ENCODE measurements around the gene HMCN1. TPM values are rescaled to one million over a fixed set of nuclear protein-coding genes. Genes with fewer than 3 reads are reported as not detected.

Gene HMCN1
- total RNA-seq, 2 experiments from 2014 or later, result not detected

DNA sequence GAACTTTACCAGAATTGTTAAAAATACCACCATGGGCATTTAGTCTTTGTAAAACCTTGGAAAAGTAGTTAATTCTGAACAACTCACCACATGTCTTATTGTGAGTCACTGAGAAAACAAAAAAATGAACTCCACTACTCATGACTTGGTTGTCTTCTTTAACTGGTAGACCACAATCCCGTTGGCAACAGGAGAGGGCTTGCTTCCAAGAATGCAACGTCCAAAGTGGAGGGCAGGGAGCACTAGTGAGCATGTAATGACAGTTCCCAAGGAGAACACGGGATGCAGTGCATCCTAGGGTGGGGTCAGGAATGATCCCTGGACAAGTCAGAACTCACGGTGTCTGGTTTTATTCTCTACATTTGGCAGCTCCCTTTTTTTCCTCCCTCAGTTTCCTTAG lies 15.2 kb upstream of the HMCN1 start:
- no peaks in the 10 kb centered on the region for H3K9me3 Mint-ChIP-seq
- POLR2A ChIA-PET, result no interaction called here
- no peak overlapping the region for H3K27ac Mint-ChIP-seq
- no peaks in the 10 kb centered on the region for H3K4me1 Mint-ChIP-seq (ENCODE audit: low read depth)
- intact Hi-C loops (cut with micrococcal nuclease), result no loop called here
- H3K4me3 Mint-ChIP-seq, result no peak overlapping the region
- CTCF ChIA-PET, result no interaction called here
- H3K27me3 Mint-ChIP-seq, result peaks cover 4% of the 10 kb centered on the region
- H3K36me3 Mint-ChIP-seq, result no peaks in the 10 kb centered on the region
- DNase-seq, result no peak

- no peaks in the 10 kb centered on the region for H3K36me3 Mint-ChIP-seq
- DNase-seq, result no peak
- H3K9me3 Mint-ChIP-seq, result no peaks in the 10 kb centered on the region
- intact Hi-C loops (cut with micrococcal nuclease), result loop anchor here (5.0 kb wide), 1 partner anchor 492 kb away; no protein-coding TSS in a partner anchor
- no peaks in the 10 kb centered on the region for H3K27me3 Mint-ChIP-seq
- no peak overlapping the region for H3K4me3 Mint-ChIP-seq
- H3K27ac Mint-ChIP-seq, result no peak overlapping the region
- ChIA-PET CTCF (interaction anchor here (0.7 to 1.3 kb wide), 8 partner anchors 9 to 738 kb away, joined by 3 to 5 read pairs (median 4); no protein-coding TSS in a partner anchor), POLR2A (no interaction called here)
- H3K4me1 Mint-ChIP-seq (ENCODE audit: low read depth), result no peaks in the 10 kb centered on the region
These were observed 13.4 kb upstream of the HMCN1 start for GRCh38 chr1:185720633-185721272.

GRCh38 chr1:185721553-185721952 lies 12.6 kb upstream of the HMCN1 start:
- H3K27me3 Mint-ChIP-seq, result no peaks in the 10 kb centered on the region
- POLR2A ChIA-PET, result no interaction called here
- H3K4me3 Mint-ChIP-seq, result no peak overlapping the region
- no peaks in the 10 kb centered on the region for H3K36me3 Mint-ChIP-seq
- no peak for DNase-seq
- no peak overlapping the region for H3K27ac Mint-ChIP-seq
- H3K4me1 Mint-ChIP-seq (ENCODE audit: low read depth), result no peaks in the 10 kb centered on the region
- CTCF ChIA-PET, result interaction anchor here (1.1 to 1.2 kb wide), 2 partner anchors 154 to 739 kb away, joined by 3 read pairs; no protein-coding TSS in a partner anchor
- intact Hi-C loops (cut with micrococcal nuclease), result loop anchor here (5.0 kb wide), 1 partner anchor 491 kb away; no protein-coding TSS in a partner anchor
- no peaks in the 10 kb centered on the region for H3K9me3 Mint-ChIP-seq

DNA sequence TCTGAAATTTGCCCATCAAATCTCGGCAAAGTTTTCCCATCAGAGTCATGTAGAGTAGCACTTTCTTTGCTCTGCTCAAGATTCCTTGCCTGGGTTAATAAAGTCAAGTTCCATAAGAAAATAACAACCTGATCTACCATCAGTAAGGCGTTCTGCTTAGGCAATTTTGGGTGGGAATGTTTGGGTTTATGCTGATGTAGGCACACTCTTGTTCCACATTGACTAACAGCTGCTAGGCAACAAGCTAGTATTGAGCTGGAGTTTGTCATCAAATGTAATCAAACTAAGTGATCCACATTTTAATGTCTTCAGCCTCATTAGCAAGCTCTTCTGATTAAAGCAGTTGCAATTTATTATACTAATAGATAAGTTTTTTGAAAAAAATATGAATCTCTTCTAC lies 12.1 kb upstream of the HMCN1 start:
- Mint-ChIP-seq H3K4me1 (ENCODE audit: low read depth) (no peaks in the 10 kb centered on the region), H3K27me3 (peaks cover 2% of the 10 kb centered on the region), H3K27ac (no peak overlapping the region), H3K4me3 (no peak overlapping the region), H3K9me3 (no peaks in the 10 kb centered on the region), H3K36me3 (no peaks in the 10 kb centered on the region)
- no peak for DNase-seq
- CTCF ChIA-PET, result no interaction called here
- intact Hi-C loops (cut with micrococcal nuclease), result loop anchor here (5.0 kb wide), 1 partner anchor 490 kb away; no protein-coding TSS in a partner anchor
- POLR2A ChIA-PET, result no interaction called here

DNA sequence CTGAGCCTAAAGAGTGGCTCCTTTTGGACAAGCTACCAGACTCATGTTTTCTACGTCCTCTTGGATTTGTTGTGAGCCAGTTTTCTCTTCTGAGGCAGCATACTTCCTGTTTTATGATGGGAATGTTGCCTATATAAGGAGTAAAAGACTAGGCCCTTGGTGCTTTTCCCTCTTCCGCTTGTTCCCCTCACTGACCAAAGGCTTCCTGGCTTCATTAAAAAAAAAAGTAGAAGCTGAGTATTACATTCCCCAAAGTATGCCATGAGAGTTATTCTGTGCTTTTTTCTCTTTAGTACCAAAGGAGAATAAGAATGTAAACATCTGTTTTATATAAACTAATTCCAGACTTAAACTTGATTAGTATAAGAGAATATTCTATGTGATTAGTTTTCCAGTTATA lies 6.5 kb upstream of the HMCN1 start:
- Mint-ChIP-seq H3K36me3 (peaks cover 5% of the 10 kb centered on the region), H3K9me3 (peaks cover 19% of the 10 kb centered on the region), H3K4me1 (ENCODE audit: low read depth) (no peaks in the 10 kb centered on the region), H3K4me3 (no peak overlapping the region), H3K27me3 (peaks cover 16% of the 10 kb centered on the region), H3K27ac (no peak overlapping the region)
- CTCF ChIA-PET, result no interaction called here
- DNase-seq, result no peak
- POLR2A ChIA-PET, result no interaction called here
- intact Hi-C loops (cut with micrococcal nuclease), result no loop called here

GRCh38 chr1:185731446-185731845 lies 2.7 kb upstream of the HMCN1 start:
- Mint-ChIP-seq H3K27me3 (peaks cover 44% of the 10 kb centered on the region), H3K27ac (no peak overlapping the region), H3K9me3 (peaks cover 19% of the 10 kb centered on the region), H3K4me1 (ENCODE audit: low read depth) (peaks cover 17% of the 10 kb centered on the region), H3K4me3 (no peak overlapping the region), H3K36me3 (peaks cover 5% of the 10 kb centered on the region)
- intact Hi-C loops (cut with micrococcal nuclease), result no loop called here
- POLR2A ChIA-PET, result no interaction called here
- CTCF ChIA-PET, result no interaction called here
- DNase-seq, result no peak

GRCh38 chr1:185732951-185733350 lies 1.2 kb upstream of the HMCN1 start:
- CTCF ChIA-PET, result no interaction called here
- intact Hi-C loops (cut with micrococcal nuclease), result no loop called here
- no peak overlapping the region for H3K4me3 Mint-ChIP-seq
- H3K27me3 Mint-ChIP-seq, result peaks cover 47% of the 10 kb centered on the region
- no peak for DNase-seq
- H3K9me3 Mint-ChIP-seq, result peaks cover 19% of the 10 kb centered on the region
- POLR2A ChIA-PET, result no interaction called here
- peaks cover 5% of the 10 kb centered on the region for H3K36me3 Mint-ChIP-seq
- H3K27ac Mint-ChIP-seq, result no peak overlapping the region
- H3K4me1 Mint-ChIP-seq (ENCODE audit: low read depth), result peaks cover 17% of the 10 kb centered on the region

DNA sequence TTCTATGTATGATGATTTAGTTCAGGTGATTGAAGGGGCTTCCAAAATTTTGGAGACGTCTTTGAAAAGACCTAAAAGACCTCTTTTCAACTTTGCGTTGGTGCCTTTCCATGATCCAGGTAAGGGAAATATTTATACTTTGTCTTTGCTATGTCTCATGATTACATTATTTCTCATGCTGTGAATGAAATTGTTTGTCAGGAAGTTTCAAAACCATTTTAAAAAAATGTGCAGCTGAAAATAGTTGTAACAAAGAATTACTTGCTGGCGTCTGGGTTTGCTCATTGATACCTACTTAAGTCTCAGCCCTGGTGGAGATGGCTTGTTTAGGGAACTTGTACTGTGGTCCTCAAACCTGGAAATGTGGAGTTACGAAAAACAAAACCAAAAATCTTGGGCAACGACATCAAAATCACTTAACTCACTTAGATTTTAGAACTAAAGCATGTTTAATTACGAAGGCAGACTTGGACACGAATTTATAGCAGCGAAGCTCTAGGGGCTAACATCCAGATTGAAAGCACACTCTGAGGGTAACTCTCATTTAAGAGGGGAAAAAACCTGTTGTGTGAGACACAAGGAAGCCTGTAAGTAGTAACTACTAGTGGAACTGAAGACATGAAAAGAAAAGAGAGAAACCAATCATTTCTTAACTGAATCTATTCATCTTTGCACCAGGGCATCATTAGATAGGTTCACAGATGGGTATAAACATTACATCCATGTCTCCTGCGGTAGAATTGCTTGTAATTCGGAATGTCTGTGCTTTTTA lies 924 bp downstream of the HMCN1 start:
- DNase-seq, result no peak
- intact Hi-C loops (cut with micrococcal nuclease), result no loop called here
- CTCF ChIA-PET, result interaction anchor here (0.8 kb wide), 1 partner anchor 52 kb away, joined by 3 read pairs; no protein-coding TSS in a partner anchor

DNA sequence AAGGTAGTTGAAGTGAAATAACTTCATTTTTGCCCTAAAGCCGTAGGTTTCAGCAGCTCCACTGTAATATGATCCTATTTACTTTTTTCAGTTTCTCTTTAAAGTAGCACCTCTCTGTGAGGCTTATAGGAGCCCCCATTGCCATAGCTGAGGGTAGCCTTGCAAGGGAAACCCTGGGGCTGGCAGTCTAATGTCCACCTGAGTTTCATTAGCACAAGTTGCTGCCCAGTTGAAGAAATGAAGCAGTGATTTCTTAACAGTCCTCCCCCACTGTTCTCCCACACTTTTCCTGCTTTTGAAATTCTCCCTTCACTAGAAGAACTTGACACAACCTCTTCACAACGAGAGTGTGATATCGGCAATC lies 1.5 kb downstream of the HMCN1 start:
- H3K27ac Mint-ChIP-seq, result no peak overlapping the region
- peaks cover 18% of the 10 kb centered on the region for H3K9me3 Mint-ChIP-seq
- DNase-seq, result no peak
- peaks cover 8% of the 10 kb centered on the region for H3K36me3 Mint-ChIP-seq
- peaks cover 61% of the 10 kb centered on the region for H3K27me3 Mint-ChIP-seq
- no peak overlapping the region for H3K4me3 Mint-ChIP-seq
- intact Hi-C loops (cut with micrococcal nuclease), result no loop called here
- peaks cover 21% of the 10 kb centered on the region for H3K4me1 Mint-ChIP-seq (ENCODE audit: low read depth)
- POLR2A ChIA-PET, result interaction anchor here (1.3 kb wide), 1 partner anchor 98 kb away, joined by 3 read pairs; no protein-coding TSS in a partner anchor
- CTCF ChIA-PET, result interaction anchor here (0.8 kb wide), 1 partner anchor 52 kb away, joined by 3 read pairs; no protein-coding TSS in a partner anchor

More for the DNA sequence above, 924 bp downstream of the HMCN1 start:
- Mint-ChIP-seq H3K4me3 (no peak overlapping the region), H3K27me3 (peaks cover 61% of the 10 kb centered on the region), H3K9me3 (peaks cover 20% of the 10 kb centered on the region), H3K27ac (no peak overlapping the region), H3K4me1 (ENCODE audit: low read depth) (peaks cover 18% of the 10 kb centered on the region), H3K36me3 (peaks cover 6% of the 10 kb centered on the region)
- POLR2A ChIA-PET, result interaction anchor here (1.3 kb wide), 1 partner anchor 98 kb away, joined by 3 read pairs; no protein-coding TSS in a partner anchor

GRCh38 chr1:185739967-185740366 lies 5.8 kb downstream of the HMCN1 start:
- H3K4me1 Mint-ChIP-seq (ENCODE audit: low read depth), result peaks cover 9% of the 10 kb centered on the region
- no peak overlapping the region for H3K27ac Mint-ChIP-seq
- peaks cover 3% of the 10 kb centered on the region for H3K36me3 Mint-ChIP-seq
- CTCF ChIA-PET, result no interaction called here
- H3K27me3 Mint-ChIP-seq, result peaks cover 38% of the 10 kb centered on the region
- intact Hi-C loops (cut with micrococcal nuclease), result no loop called here
- no peak overlapping the region for H3K4me3 Mint-ChIP-seq
- DNase-seq, result no peak
- POLR2A ChIA-PET, result no interaction called here
- H3K9me3 Mint-ChIP-seq, result peaks cover 10% of the 10 kb centered on the region

DNA sequence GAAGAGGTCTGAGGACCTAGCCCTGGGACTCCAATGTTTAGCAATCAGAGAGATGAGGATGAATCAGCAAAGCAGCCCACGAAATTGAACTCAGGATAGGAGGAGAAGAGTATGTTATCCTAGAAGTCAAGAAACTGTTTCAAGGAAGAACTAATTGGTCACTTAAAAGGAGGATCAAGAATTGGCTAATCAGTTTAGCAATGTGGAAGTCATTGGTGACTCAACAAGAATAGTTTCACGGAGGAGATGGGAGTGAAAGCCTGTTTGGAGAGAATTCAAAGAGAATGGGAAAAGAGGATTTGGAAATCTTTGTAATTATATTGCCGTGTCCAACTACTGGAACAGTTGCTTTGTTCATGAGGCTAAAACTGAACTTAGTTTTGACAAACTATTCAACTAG lies 7.4 kb downstream of the HMCN1 start:
- DNase-seq, result no peak
- H3K4me1 Mint-ChIP-seq (ENCODE audit: low read depth), result peaks cover 5% of the 10 kb centered on the region
- peaks cover 10% of the 10 kb centered on the region for H3K9me3 Mint-ChIP-seq
- peaks cover 27% of the 10 kb centered on the region for H3K27me3 Mint-ChIP-seq
- H3K36me3 Mint-ChIP-seq, result peaks cover 3% of the 10 kb centered on the region
- POLR2A ChIA-PET, result no interaction called here
- no peak overlapping the region for H3K4me3 Mint-ChIP-seq
- CTCF ChIA-PET, result no interaction called here
- intact Hi-C loops (cut with micrococcal nuclease), result no loop called here
- no peak overlapping the region for H3K27ac Mint-ChIP-seq

- Mint-ChIP-seq H3K9me3 (peaks cover 10% of the 10 kb centered on the region), H3K4me3 (no peak overlapping the region), H3K27ac (no peak overlapping the region), H3K27me3 (peaks cover 25% of the 10 kb centered on the region), H3K36me3 (peaks cover 3% of the 10 kb centered on the region), H3K4me1 (ENCODE audit: low read depth) (peaks cover 5% of the 10 kb centered on the region)
- DNase-seq, result no peak
- intact Hi-C loops (cut with micrococcal nuclease), result no loop called here
- CTCF ChIA-PET, result no interaction called here
- POLR2A ChIA-PET, result no interaction called here
These were observed 8.2 kb downstream of the HMCN1 start for GRCh38 chr1:185742403-185742802.

All from activated CD4-positive, alpha-beta memory T cell treated with anti-CD3 and anti-CD28 coated beads for 36 hours (primary cell).